GM19455 (cell line): Measurements from ENCODE around the gene CHTF18.
A peak's percentile ranks its signal among the peaks of the same experiment; 100 is the strongest.
"Not testable (repeated sequence)": the region's sequence is repeated elsewhere in the genome, so short reads cannot be mapped to it uniquely, and the experiment has no call there.

Experiments used
- ATAC-seq: cut with Tn5 transposase; IDR thresholded peaks from one replicate; pipeline ENCODE4 v1.9.1; 2021; ENCODE audit not compliant: unreplicated experiment

CHTF18 gene

DNA sequence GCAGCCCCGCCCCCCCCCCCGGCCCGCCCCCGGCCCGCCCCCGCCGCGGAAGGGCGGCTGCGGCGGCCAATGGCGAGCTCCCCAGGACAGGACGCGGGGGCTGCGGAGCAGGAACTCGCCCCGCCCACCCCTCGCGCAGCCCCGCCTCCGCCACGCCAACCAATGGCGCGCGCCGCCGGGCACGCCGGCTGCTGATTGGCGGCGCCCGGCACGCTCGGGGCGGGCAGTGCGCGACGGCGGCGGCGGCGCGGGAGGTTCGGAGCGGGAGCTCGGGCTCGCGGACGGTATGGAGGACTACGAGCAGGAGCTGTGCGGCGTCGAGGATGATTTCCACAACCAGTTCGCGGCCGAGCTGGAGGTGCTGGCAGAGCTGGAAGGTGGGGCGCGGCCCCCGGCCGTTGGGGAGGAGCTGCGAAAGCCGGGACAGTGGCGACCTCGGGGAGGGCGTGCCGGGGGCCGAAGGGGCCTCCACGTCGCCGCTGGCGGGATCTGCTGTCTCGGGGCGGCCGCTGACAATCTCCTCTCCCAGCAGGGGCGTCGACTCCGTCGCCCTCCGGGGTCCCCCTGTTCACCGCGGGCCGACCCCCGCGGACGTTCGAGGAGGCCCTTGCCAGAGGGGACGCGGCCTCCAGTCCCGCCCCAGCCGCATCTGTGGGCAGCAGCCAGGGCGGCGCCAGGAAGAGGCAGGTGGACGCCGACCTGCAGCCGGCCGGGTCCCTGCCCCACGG is at the start of gene CHTF18:
Gene CHTF18 (plus strand): TSS at position 222 of the 728 bp plus-strand sequence. CDS start 65 bp downstream, at position 287.
- ATAC-seq = peak; percentile 66

DNA sequence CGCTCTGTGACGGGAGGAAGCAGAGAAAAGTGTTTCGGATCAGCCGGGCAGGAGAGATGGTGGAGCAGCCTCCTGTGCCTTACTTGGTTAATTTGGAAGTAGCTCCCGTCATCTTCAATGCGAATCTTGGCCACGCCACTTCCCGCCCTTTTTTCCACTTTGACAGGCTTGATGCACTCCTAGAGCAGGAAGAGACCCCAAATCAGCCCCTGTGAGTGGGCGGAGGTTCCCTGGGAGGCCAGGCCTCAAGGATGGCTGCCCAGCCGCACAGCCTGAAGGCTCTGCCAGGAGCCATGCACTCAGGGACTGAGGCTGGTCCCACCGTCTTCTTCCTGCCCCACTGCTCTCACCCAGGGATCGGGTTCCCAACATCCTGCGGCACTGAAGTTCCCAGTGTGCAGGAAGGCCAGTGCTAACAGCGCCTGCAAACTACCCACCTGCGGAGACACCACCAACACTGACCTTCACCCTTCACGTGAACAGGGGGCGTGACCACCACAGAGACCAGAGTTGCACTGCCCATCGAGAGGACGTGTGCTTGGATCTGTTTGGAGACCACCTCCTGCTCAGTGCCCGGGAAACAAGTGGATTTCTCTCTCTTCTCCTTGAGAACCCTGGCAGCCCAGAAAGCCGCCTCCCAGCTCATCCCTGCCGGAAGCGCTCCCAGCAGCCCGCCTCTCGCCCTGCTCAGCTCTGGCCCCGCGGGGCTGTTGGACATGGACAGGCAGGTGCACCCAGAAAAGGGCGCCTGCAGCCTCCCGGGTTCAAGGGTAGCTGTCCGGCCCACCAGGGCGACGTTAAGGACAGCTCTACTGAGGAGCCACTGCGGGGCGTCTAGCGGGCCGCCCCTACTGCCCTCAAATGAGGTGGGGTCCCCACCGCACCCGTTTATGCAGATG is 48.6 kb upstream of the CHTF18 start:
- ATAC-seq = no peak

DNA sequence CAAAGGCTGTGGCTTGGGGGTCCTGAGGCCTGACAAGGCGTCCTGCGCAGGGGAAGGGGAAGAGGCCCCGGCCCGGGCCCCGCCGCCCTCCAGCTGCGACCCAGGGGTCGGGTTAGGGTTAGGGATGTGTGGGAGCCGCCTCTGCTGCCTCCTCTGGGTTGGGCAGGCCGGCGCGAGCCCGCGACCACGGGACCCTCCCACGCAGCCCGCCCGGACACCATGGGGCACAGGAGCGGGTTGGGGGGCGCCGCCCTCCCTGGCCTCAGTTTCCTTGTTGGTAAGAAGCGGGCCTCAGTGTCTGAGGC is 48.0 kb upstream of the CHTF18 start:
- peak; percentile 21 for ATAC-seq

DNA sequence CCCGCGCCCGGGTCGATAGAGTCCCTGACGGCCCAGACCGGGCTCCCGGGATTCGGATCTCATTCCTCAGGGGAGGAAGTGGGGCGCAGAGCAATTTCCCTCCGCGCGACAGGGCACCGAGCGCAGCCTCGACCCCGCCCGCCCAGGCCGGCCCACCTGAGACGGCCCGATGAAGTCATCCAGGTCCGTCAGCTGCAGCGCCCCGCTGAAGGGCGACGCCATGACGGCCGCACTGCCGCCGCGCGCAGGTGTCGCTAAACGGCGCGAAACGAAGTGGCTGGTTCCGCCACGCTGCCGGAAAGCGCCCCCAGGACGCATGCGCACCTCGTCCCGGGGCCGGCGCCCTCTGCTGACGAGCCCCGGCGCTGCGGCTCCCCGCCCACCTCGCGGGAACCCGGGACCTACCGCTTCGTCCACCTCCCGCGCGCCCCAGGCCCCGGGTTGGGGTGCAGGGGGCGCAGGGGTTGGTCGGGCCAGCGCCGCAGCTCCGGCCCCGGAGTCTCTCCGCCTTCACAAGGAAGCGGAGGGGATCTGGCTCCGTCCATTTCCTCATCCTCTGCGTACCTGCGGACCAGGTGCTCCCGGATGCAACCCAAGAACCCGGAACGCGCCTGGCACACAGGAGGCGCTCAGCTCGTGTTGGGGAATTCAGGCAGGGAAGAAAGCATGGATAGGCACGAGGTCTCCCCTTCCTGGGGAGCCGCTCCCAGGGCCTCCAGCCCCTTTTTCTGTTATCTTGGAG is 47.5 kb upstream of the CHTF18 start, which contains the start of gene CIAO3:
Gene CIAO3 (minus strand): TSS at position 234 of the 742 bp plus-strand sequence. CDS start 12 bp downstream, at position 222.
- peak; percentile 63 for ATAC-seq

DNA sequence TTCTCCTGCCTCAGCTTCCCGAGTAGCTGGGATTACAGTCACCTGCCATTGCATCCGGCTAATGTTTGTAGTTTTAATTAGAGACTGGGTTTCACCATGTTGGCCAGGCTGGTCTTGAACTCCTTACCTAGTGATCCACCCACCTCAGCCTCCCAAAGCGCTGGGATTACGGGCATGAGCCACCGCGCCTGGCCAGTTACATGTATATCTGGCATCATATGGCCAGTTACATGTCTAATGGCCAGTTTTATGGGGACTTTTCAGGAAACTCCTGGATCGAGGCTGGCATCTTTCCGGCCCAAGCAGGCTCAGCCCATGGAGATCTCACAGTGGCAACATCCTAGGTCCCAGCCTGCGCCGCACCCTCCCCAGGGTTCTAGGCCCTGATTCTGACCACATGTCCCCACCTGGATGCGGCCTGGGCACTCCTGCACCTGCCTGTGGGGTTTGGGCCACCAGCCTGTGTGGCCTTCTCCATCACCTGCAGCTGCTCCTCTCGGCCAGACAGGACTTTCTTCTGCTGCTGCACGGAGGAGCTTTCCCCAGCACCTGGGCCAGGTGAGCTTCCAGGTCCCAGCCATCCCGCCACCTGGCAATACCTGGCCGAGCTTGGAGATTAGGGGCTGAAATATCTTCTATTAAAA is 46.3 kb upstream of the CHTF18 start:
- ATAC-seq = no peak

DNA sequence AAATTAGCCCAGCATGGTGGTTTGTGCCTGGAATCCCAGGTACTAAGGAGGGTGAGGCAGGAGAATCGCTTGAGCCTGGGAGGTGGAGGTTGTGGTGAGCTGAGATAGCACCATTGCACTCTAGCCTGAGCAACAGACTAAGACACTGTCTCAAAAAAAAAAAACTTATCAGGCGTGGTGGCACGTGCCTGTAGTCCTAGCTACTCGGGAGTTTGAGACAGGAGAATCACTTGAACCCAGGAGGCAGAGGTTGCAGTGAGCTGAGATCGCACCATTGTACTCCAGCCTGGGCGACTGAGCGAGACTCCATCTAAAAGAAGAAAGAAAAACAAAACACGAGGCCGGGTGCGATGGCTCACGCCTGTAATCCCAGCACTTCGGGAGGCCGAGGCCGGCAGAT is 45.5 kb upstream of the CHTF18 start:
- ATAC-seq = not testable (repeated sequence)

DNA sequence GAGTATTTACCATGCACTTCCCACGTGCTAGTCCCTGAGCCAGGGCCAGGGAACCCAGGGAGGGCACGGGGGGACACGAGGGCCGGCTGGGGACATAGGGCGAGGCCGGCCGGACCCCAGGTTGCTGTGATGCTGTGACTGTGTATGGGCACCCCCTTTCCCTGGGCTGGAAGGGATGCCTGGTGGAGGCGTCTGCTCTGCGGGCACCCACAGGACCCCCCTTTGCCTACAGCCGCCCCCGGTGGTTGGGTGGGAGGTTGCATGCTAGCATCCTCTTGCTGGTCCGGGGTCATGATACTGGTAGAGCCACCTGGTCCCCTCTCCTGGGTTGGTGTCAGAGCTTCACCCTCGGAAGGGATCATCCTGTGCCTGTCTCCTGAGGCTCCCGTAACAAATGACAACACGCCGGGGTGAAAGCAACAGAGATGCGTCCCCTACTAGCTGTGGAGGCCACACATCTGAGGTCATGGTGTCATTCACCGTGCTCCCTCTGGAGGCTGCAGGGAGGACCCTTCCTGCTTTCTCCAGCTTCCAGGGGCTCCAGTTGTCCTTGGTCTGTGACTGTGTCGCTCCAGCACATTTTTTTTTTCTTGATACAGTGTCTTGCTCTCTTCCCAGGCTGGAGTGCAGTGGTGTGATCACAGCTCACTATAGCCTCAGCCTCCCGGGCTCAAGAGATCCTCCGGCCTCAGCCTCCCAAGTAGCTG is 44.5 kb upstream of the CHTF18 start:
- no peak for ATAC-seq

DNA sequence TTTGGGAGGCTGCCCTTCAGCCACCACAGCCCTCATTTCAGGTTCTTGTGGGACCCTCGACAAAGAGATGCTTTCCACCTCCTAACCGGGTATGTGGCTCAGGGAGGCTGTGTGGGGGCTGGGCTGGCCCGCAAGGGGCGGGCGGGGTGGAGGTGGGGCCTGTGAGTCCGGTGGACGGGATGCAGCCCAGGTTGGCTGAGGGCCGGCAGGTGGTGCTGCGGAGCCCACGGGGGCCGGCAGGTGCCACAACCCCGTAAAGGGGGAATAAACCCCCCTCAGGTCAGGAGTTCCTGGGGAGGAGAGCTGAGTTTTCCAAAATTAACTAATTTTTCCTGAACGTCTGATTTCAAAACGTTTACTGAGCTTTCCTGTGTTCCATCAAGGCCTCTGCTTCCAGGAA is 42.7 kb upstream of the CHTF18 start:
- ATAC-seq = no peak

DNA sequence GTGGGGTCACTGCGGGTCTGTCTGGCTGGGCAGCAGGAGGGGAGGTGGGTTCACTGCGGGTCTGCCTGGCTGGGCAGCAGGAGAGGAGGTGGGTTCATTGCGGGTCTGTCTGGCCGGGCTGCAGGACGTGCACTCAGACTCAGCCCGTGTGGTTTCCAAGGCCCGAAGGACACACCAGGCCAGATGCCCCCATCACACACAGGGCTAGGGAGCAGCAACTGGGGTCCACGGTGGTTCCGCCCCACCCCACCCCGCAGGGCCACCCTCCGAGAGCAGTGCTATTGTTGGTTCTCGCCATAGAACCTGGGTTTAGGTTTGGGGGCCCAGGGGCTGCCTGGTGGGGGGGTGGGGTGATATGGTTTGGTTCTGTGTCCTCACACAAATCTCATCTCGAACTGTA is 41.8 kb upstream of the CHTF18 start:
- ATAC-seq = no peak

DNA sequence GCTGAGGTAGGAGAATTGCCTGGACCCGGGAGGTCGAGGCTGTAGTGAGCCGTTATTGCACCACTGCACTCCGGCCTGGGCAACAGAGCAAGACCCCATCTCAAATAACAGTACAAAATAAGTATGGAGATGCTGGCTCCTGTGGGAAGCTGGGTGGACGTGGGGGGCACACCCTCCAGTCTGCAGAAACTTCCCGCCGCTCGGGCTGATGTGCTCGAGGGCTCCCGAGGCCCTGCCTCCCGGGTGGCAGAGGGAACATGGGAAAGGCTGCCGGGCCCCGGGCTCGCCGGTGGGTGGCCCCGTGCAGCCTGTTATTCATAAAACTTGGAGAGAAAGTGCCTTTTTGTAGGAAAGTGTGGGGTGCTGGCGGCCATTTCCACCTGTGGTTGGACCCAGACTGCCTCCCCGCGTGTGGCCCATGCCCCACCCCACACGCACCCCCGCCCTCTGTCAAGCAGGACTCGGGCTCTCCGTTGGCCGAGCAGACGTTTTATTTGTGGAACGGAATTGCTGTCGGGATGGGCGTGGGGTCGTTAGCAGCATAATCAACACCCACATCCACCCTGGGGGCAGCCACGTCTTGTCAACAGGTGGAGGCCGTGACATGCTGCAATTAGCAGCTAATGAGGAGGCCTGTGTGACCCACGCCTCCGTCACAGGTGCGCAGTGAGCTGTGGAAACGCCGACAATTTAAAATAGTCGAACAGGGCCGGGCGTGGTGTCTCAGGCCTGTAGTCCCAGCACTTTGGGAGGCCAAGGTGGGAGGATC is 40.3 kb upstream of the CHTF18 start:
- no peak for ATAC-seq

DNA sequence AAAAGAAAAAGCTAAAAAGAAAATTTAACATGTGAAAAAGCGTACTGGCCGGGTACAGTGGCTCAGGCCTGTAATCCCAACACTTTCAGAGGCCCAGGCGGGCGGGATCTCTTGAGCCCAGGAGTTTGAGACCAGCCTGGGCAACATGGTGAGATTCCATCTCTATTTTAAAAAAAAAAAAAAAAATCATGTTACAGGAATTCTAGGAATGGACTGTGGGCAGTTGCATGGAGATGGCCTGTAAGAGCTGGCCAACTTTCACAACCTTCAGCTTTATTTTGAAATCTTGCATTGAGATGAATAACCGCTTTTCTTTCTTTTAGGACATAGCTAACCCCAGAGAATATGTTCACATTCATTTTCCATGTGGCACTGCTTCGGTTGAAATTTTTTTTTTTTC is 39.4 kb upstream of the CHTF18 start:
- ATAC-seq = no peak

DNA sequence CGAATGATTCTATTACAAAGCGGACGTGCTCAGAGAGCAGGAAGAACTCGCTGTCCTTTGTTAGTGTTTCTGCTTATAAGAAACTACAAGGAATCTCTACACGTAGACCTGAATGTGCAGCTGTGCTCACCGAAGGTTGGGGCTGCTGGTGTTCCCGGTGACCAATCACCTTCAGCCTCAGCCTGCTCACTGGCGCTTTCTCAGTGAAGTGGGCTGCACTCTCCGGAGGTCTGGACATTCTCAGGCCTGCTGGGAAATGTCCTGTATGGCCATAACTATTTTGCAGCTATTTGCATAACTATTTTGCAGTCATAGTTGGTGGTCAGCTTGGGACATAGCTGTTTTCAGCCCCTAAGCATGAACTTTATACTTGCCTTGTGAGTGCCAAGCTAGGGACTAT is 37.9 kb upstream of the CHTF18 start:
- ATAC-seq = no peak

DNA sequence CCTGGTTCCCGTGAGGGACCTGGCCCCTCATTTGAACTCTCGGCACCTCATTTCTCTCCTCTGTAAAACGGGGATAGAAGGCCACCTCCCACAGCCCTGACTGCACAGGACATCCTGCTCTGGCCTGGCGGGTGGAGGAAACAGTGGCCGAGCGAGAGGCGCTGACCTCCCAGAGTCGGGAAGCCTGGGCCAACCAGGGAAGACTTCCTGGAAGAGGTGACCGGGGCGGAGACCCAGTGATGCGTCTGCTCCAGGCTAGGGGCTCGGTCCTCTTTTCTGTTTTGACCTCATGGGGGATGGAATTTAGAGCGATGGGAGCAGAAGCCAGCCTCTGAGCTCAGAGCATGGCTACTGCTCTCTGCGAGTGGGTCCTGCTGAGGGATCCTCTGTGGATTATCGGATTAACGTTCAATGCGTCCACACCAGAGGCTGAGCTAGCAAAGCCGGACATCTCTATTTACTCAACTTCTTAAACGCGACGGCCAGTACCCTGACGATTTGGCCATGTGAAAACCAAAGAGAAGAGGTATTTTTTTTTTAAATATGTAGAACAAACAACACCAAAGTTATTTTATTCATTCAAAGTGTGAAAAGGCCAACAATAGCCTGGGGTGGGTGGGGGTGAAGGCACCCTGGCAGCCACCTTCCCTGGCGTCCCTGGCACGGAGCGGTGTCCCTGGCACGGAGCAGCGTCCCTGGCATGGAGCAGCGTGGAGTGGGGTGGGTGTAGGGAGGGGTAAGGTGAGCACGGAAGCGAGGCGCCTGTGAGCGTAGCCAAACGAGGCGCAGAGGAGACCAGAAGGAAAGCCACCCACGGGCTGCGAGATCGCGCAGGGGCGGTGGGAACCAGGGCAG is 37.0 kb upstream of the CHTF18 start:
- ATAC-seq = no peak

DNA sequence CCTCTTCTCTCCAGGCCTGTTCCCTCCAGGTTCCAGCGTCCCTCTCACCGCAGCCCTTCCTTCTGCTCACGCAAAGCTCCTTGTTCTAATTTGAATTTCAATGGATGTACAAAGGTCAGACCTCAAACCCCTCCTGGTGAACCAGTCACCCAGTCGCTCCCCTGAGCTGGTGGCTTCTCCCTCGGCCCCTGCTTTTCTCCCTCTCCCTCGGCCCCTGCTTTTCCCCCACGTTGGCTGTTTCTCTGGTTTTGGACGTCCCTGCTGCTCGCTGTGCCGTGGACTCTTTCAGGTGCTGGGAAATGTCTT is 36.5 kb upstream of the CHTF18 start:
- ATAC-seq = no peak

DNA sequence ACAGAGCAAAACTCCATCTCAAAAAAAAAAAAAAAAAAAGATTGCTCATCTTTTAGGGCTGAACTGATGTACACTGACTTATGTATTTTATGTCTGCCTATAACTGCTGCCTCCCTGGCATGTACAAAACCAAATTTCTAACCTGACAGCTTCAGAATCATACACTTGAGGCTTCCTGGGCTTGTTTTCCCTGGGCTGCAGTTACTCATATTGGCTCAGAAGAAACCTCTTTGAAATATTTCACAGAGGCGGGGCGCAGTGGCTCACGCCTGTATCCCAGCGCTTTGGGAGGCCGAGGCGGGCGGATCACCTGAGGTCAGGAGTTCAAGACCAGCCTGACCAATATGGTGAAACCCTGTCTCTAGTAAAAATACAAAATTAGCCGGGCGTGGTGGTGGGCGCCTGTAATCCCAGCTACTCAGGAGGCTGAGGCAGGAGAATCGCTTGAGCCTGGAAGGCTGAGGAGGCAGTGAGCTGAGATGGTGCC is 34.3 kb upstream of the CHTF18 start:
- not testable (repeated sequence) for ATAC-seq

DNA sequence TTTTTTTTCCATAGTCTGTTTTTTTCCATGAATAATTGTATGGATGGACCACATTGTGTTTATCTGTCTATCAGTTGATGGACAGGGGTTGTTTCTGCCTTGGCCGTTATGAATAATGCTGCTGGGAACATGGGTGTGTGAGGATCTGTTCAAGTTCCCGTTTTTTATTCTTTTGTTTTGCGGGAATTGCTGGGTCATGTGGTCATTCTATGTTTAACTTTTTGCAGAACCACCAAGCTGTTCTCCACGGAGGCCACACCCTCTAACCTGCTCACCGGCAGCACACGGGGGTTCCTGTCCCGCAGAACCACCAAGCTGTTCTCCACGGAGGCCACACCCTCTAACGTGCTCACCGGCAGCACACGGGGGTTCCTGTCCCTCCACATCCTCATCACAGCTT is 33.8 kb upstream of the CHTF18 start:
- ATAC-seq = no peak

DNA sequence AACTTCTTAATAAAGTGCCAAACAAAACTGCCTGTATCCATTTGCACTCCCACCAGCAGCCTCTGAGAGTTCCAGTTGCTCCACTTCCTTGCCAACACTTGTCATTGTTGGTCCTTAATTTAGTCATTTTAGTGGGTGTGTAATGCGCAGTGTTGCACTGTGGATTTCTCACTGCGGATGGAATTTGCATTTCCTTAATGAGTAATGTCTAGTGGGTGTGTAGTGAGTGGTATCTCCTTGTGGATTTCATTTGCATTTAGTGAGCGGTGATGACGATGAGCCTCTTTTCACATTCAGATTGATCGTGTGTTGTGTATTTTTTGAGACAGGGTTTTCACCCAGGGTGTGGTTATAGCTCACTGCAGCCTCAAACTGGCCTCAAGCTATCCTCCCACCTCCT is 32.0 kb upstream of the CHTF18 start:
- ATAC-seq = no peak

DNA sequence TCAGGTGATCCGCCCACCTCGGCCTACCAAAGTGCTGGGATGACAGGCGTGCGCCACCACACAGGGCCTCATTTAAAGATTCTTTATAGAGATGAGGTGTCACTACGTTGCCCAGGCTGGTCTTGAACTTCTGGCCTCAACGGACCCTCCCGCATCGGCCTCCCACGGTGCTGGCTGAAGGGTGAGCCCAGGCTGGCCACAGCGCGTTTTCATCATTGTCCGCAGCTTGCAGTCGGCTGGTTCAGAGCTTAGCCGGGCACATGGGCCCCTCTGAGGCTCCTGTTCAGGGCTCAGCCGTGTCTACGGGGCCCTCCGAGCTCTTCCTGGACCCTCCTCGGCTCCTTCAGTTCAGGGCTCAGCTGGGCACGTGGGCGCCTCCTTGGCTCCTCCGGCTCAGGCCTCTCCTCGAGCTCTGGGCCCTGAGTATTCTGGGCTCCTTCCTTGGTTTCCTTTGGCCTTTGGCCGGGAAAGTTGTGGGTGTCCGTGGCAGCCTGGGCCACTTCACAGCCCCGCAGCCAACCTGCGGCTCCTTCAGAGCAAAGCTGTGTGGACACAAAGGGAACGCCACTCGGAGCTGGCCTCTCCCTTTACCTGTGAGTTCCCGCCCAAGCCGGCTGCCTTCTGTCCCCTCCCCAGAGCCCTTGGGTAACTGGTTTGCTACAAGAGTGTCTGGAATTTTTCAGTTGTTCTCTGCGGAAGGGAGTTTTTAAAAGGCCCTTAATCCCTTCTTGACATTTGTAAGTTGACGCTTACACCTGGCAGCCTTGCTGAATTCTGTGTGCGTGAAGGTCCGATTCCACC is 29.1 kb upstream of the CHTF18 start:
- no peak for ATAC-seq
